Esophagus (tissue), 2 donors: Measurements from ENCODE around the gene PIEZO2. TPM values are rescaled to one million over a fixed set of nuclear protein-coding genes. Genes with fewer than 3 reads are reported as not detected.

Experiments used
- H3K27ac ChIP-seq, 2 donors: one replicate each; pipeline ENCODE4 v1.5.1; 2013; ENCODE audit warnings: low read depth in 2 of 2, mild to moderate bottlenecking in 2 of 2, inconsistent platforms in 1 of 2, low read length in 1 of 2, moderate library complexity in 1 of 2
- H3K27me3 ChIP-seq, 2 donors: one replicate each; pipeline ENCODE4 v1.6.1; 2013; ENCODE audit warnings: low read length in 2 of 2, control low read depth in 1 of 2, mild to moderate bottlenecking in 1 of 2; ENCODE audit not compliant: insufficient read depth in 2 of 2, control insufficient read depth in 1 of 2
- H3K36me3 ChIP-seq, 2 donors: one replicate each; pipeline ENCODE4 v1.6.1; 2013; ENCODE audit warnings: low read length in 1 of 2; ENCODE audit not compliant: control insufficient read depth in 2 of 2, insufficient read depth in 2 of 2
- H3K4me1 ChIP-seq, 2 donors: one replicate each; pipeline ENCODE4 v1.6.1; 2013; ENCODE audit warnings: low read length in 1 of 2; ENCODE audit not compliant: control insufficient read depth in 2 of 2, insufficient read depth in 2 of 2
- H3K4me3 ChIP-seq, 2 donors: one replicate each; pipeline ENCODE4 v1.5.1; 2013; ENCODE audit warnings: low read length in 2 of 2, mild to moderate bottlenecking in 2 of 2, low read depth in 1 of 2, moderate library complexity in 1 of 2
- H3K9me3 ChIP-seq, 2 donors: one replicate each; pipeline ENCODE4 v1.6.1; 2013; ENCODE audit warnings: mild to moderate bottlenecking in 2 of 2, low read depth in 1 of 2, low read length in 1 of 2, moderate library complexity in 1 of 2; ENCODE audit not compliant: control insufficient read depth in 2 of 2, insufficient read depth in 1 of 2
- WGBS, 2 donors: extraction: QIAGEN DNeasy Blood & Tissue Kit; methylation state at CpG; one replicate each; pipeline ENCODE4 v1.1.7; 2013; 5-methylcytosine and 5-hydroxymethylcytosine counted together
- polyA plus RNA-seq, 2 donors: library from polyadenylated mRNA; stranded (reverse); fragments of 200-250 nt; gene quantifications; one replicate each; pipeline ENCODE4 v1.2.3, GENCODE V29; 2013
- donor health status: healthy with polysubstance abuse.
- donor health status: Bipolar disorder and iron deficiency.

The PIEZO2 gene
- polyA plus RNA-seq, 2 donors, result 0.37 to 0.66 TPM

DNA sequence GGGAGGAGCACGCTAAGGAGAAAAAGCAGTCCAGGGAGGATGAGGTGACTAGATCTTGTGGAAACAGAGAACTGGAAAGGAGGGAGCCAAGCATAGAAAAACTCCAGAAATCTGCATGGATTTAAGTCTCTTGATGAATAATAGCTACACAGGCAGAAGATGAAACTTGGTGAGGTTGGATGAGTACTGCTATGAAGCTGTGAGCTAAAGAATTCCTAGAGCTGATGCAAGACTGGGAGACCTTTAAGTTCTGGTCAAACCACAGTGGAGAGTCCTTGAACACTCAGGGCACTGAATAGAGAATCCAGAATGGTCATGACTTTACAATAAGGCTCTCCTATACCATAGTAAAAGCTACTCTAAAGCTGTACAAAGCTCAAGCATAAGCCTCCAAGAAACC lies 18.4 kb upstream of the PIEZO2 start:
- Histone ChIP-seq H3K9me3 (no peaks in the 10 kb centered on the region), H3K27me3 (no peaks in the 10 kb centered on the region), H3K4me3 (no peak overlapping the region), H3K36me3 (no peaks in the 10 kb centered on the region), H3K4me1 (no peaks in the 10 kb centered on the region), H3K27ac (no peak overlapping the region)
- 93 to 94% methylated on average over 1 of the region's 1 CpG for WGBS, 2 donors

DNA sequence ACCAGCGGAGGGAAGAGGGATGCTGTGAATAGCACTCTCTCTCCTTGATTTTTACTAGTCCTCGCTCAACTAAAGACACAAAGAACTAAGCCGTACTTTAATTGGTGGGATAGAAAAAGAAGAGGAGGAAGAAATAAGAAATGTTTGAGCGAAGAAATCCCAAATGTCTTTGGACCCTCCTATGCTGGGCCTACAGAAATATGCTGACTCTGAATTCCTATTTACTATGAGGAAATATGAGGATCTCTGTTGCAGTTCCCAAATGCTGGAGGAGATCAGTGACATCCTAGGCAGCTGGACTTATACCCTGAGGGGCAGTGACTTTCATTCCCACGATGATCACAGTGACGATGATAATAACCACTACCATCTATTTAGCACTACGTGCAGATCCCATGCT lies 16.6 kb upstream of the PIEZO2 start:
- WGBS, 2 donors, result 91 to 94% methylated on average over 7 of the region's 7 CpGs
- no peak overlapping the region for H3K4me3 ChIP-seq
- no peaks in the 10 kb centered on the region for H3K36me3 ChIP-seq
- H3K4me1 ChIP-seq, result no peaks in the 10 kb centered on the region
- no peaks in the 10 kb centered on the region for H3K9me3 ChIP-seq
- H3K27ac ChIP-seq, result no peak overlapping the region
- H3K27me3 ChIP-seq, result no peaks in the 10 kb centered on the region

DNA sequence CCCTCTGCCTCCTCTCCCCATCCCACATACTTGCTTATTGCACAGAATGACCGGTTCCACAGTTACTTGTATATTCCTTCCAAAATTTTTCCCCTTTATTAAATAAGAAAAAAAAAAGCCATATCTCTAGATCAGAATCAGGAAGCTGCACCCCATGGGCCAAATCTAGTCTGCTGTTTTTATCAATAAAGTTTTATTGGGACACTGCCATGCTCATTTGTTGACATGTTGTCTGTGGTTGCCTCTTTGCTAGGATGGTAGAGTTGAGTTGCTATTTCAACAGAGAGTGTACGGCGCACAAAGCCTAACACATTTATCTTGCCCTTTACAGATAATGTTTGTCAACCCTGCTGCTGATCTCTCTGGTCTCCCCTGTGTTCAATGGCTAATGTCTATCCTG lies 15.8 kb upstream of the PIEZO2 start:
- Histone ChIP-seq H3K36me3 (no peaks in the 10 kb centered on the region), H3K9me3 (no peaks in the 10 kb centered on the region), H3K4me3 (no peak overlapping the region), H3K27me3 (no peaks in the 10 kb centered on the region), H3K4me1 (no peaks in the 10 kb centered on the region), H3K27ac (no peak overlapping the region)
- WGBS, 2 donors, result 87 to 95% methylated on average over 3 of the region's 3 CpGs

DNA sequence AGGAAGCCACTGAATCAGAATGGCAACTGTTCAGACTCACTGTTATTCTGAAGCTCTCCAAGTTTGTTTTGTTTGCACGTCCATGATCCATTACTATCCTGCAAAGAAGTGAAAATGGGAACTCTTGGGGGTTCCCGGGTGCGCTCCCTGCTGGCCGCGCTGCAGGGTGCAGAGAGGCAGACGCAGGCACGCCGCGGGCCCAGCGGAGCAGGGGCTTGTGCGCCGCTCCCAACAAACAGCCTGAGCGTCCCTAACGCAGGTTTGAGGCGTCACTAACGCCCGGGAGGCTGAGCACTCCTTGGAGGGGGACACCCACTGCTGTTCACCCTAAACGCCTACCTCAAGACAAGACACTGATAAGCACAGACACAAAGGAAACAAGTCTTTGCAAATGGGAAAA lies 14.3 kb upstream of the PIEZO2 start:
- 22 to 24% methylated on average over 18 of the region's 18 CpGs for WGBS, 2 donors
- no peaks in the 10 kb centered on the region for H3K4me1 ChIP-seq
- no peak overlapping the region for H3K4me3 ChIP-seq

DNA sequence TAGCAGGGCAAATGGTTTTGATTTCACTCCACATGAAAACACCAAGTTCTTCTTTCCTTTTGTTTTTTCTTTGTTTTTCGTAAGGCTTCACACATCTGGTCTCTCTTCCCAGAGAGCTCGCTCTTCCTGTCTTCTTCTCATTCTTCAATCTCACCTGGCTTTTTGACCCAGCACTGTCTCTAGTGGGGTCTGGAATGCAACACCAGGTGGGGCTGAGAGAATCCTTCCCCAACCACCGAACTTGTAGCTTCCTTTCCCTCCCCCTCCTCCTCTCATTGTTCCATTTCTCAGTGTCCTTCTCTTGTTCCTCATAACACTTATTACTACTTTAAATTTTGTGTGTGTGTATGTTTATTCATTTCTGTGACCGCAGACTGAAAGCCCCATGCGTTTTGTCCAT lies 13.5 kb upstream of the PIEZO2 start:
- WGBS, 2 donors, result 67 to 69% methylated on average over 5 of the region's 5 CpGs
- Histone ChIP-seq H3K27ac (no peak overlapping the region), H3K9me3 (no peaks in the 10 kb centered on the region), H3K36me3 (no peaks in the 10 kb centered on the region), H3K4me3 (no peak overlapping the region), H3K4me1 (no peaks in the 10 kb centered on the region), H3K27me3 (no peaks in the 10 kb centered on the region)

More for the DNA sequence above, 14.3 kb upstream of the PIEZO2 start:
- Histone ChIP-seq H3K9me3 (no peaks in the 10 kb centered on the region), H3K27ac (no peak overlapping the region), H3K36me3 (no peaks in the 10 kb centered on the region), H3K27me3 (no peaks in the 10 kb centered on the region)

DNA sequence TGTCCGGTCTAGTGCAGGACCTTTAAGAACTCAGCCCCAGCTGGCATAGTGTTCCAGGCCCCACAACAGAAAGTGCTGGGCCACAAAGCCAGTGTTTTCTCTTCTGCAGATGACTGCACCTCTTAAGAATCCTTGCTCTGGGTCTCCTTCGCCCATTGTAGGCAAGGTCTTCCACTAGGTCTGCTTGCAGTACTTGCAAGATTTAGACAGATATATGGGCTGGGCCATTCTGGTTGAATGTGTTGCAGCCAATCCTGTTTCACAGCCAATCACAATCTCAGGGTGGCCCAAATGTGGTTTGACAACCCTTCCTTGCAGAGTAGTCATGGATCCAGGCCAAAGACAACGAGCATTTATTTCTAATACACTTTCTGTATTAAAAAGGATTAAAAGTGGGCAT lies 13.1 kb upstream of the PIEZO2 start:
- no peak overlapping the region for H3K4me3 ChIP-seq
- no peak overlapping the region for H3K27ac ChIP-seq
- 70 to 78% methylated on average over 3 of the region's 3 CpGs for WGBS, 2 donors
- no peaks in the 10 kb centered on the region for H3K27me3 ChIP-seq
- H3K36me3 ChIP-seq, result no peaks in the 10 kb centered on the region
- no peaks in the 10 kb centered on the region for H3K4me1 ChIP-seq
- H3K9me3 ChIP-seq, result no peaks in the 10 kb centered on the region

DNA sequence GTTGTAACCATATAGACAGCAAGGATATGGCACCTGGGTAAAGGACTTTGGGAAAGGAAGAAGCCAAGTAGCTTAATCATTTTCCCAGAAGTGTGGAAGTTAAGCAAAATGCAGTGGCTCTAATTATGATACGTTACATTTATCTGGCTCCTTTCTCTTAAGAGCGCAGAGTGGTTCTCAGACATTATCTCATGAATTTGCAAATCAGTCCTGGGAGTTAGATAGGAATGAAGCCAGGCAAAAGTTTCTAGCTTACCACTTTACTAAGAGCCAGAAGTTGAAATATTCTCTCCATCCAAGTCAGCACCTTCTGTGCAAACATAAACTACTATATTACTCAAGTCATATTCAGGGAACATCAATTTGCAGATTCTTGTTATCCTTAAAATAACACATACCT lies 10.9 kb upstream of the PIEZO2 start:
- H3K4me3 ChIP-seq, result no peak overlapping the region
- H3K4me1 ChIP-seq, result no peaks in the 10 kb centered on the region
- H3K9me3 ChIP-seq, result no peaks in the 10 kb centered on the region
- H3K36me3 ChIP-seq, result no peaks in the 10 kb centered on the region
- H3K27ac ChIP-seq, result no peak overlapping the region
- 85 to 95% methylated on average over 2 of the region's 2 CpGs for WGBS, 2 donors
- no peaks in the 10 kb centered on the region for H3K27me3 ChIP-seq

DNA sequence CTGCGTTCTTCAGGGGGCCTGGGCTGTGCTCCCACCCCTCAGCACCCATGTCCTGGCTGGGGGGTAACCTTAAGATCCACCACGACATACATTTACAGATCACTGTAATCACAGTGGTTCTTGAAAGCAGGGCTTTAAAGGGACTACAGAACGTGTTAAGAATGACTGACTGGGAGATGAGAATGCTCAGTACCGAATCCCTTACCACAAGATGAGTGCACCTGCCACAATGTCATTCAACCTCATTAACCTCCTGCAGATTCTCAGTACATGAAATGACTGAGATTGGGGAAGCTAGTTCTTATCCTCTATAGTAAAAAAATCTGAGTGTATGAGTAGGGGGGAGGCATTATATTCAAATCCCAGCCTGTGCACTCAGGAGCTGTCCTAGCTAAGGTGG lies 10.5 kb upstream of the PIEZO2 start:
- WGBS, 2 donors, result 71% methylated on average over 4 of the region's 4 CpGs
- Histone ChIP-seq H3K9me3 (no peaks in the 10 kb centered on the region), H3K4me3 (no peak overlapping the region), H3K36me3 (no peaks in the 10 kb centered on the region), H3K27ac (no peak overlapping the region), H3K27me3 (no peaks in the 10 kb centered on the region), H3K4me1 (no peaks in the 10 kb centered on the region)

DNA sequence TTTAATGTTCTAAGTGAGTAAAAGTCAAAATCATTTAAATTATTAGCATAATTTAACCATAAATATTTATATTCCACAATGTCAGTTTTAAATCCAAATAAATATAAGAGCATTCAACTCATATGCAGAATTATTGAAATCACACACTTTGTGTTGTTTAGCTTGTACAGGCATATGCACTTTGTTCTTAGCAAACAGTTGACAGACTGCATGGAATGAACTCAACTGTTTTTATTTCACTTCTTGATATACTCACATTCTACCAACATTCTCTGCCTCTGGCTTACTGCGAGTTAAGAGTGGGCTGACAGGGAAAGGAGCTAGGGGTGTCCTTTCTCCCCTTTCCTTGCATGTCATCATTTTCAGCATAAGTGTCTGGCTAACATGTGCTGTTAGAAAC lies 7.6 kb upstream of the PIEZO2 start:
- no peaks in the 10 kb centered on the region for H3K36me3 ChIP-seq
- 81 to 85% methylated on average over 1 of the region's 1 CpG for WGBS, 2 donors

DNA sequence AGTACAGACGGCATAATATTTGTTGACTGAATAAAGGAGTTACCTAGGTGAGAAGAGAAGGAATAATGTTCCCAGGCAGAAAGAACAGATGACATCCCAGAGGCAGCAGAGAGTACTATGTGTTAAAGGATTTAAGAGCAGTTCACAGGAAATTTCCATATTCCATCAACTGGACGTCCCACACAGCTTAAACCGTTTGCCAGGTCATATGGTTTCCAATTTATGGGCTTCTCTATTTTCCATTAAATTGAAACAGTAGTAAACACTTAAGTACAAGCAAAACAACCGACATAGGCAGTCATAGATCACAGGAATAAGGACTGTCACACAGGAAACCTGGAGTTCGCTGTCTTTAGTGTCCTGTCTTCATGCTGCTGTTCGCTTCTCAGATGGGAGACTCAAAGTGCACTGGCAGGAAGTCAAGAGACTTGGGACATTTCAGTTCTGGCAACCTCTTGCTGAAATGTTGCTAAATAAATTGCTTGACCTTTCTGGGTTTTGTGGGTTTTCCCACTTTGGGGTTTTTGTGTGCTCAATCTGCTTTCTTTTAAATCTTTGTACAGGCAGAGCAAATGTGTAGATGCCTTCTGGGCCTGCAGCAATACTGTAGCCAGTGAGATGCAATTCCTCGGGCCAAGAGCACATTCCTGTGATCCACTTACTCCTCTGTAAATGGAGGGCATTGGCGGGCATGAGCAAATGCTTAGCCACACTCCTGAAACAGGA lies 5.8 kb upstream of the PIEZO2 start:
- H3K9me3 ChIP-seq, result no peaks in the 10 kb centered on the region
- 65 to 70% methylated on average over 8 of the region's 8 CpGs for WGBS, 2 donors
- no peaks in the 10 kb centered on the region for H3K27me3 ChIP-seq
- no peaks in the 10 kb centered on the region for H3K36me3 ChIP-seq
- H3K4me3 ChIP-seq, result no peak overlapping the region
- no peaks in the 10 kb centered on the region for H3K4me1 ChIP-seq
- no peak overlapping the region for H3K27ac ChIP-seq

More for the DNA sequence above, 7.6 kb upstream of the PIEZO2 start:
- Histone ChIP-seq H3K27ac (no peak overlapping the region), H3K27me3 (no peaks in the 10 kb centered on the region), H3K9me3 (no peaks in the 10 kb centered on the region), H3K4me1 (no peaks in the 10 kb centered on the region), H3K4me3 (no peak overlapping the region)
